Astrocyte (in vitro differentiated cells and primary cell): ENCODE data around the gene CLPX.

Experiments
- EZH2 ChIP-seq: IDR thresholded peaks from 2 replicates; pipeline ENCODE4 v1.6.1; 2012; ENCODE audit warnings: mild to moderate bottlenecking, low read length, inconsistent platforms; ENCODE audit not compliant: insufficient read depth
- TF ChIP-seq, protein P1 (sequence below): IDR thresholded peaks from 2 replicates; pipeline ENCODE4 v1.5.1; 2011; ENCODE audit warnings: low read depth, mild to moderate bottlenecking, inconsistent platforms, low read length, moderate library complexity; ENCODE audit not compliant: insufficient read depth

DNA sequence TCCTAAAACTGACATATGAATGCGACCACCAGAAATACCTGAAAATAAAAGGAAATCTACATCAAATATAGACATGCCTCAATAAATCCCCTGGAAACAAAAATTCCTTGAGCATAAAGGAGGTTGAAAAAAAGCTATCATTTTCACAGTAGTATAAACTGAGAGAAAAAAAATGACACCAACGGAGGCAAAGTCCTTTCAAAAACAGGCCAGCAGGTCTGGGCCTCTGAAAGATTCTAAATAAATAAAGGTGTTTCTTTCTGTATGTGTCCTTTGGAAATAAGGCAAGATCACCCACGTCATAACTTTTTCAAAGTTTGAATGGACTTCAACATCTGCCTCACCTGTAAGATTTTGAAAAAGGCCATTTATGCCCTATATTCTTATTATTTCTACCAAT, 5.0 kb downstream of the CLPX start:
- TF ChIP-seq, protein P1, sequence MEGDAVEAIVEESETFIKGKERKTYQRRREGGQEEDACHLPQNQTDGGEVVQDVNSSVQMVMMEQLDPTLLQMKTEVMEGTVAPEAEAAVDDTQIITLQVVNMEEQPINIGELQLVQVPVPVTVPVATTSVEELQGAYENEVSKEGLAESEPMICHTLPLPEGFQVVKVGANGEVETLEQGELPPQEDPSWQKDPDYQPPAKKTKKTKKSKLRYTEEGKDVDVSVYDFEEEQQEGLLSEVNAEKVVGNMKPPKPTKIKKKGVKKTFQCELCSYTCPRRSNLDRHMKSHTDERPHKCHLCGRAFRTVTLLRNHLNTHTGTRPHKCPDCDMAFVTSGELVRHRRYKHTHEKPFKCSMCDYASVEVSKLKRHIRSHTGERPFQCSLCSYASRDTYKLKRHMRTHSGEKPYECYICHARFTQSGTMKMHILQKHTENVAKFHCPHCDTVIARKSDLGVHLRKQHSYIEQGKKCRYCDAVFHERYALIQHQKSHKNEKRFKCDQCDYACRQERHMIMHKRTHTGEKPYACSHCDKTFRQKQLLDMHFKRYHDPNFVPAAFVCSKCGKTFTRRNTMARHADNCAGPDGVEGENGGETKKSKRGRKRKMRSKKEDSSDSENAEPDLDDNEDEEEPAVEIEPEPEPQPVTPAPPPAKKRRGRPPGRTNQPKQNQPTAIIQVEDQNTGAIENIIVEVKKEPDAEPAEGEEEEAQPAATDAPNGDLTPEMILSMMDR = no peak
- TF ChIP-seq EZH2 = no peak
